Measurements from ENCODE around the gene CNTNAP5.

CNTNAP5 gene

GRCh38 chr2:124151691-124152090 is 126.6 kb downstream of the CNTNAP5 start:
- Histone ChIP-seq H3F3A (ENCODE audit: insufficient read depth, low read length) (no peaks in the 10 kb centered on the region), H3K4me3 (ENCODE audit: low read length) (no peak overlapping the region), H3K36me3 (replicated peaks; ENCODE audit: insufficient read depth, low read length) (no peaks in the 10 kb centered on the region), H3K9me3 (replicated peaks; ENCODE audit: insufficient read depth, low read length) (no peaks in the 10 kb centered on the region), H3K9ac (ENCODE audit: low read length) (no peak overlapping the region), H3K79me2 (ENCODE audit: low read length) (no peaks in the 10 kb centered on the region), H3K4me2 (ENCODE audit: low read depth, low read length) (no peak overlapping the region), H3K4me1 (ENCODE audit: low read length) (0 out of 2 replicates have a peak, but pooled peaks cover 4% of the 10 kb centered on the region), H3K27me3 (replicated peaks; ENCODE audit: insufficient read depth, low read length) (no peaks in the 10 kb centered on the region), H4K20me1 (ENCODE audit: insufficient read depth, low read length) (no peaks in the 10 kb centered on the region), H3K9me2 (replicated peaks; ENCODE audit: insufficient read depth, low read length) (no peaks in the 10 kb centered on the region), H2AFZ (ENCODE audit: low read length) (no peak overlapping the region), H3K27ac (ENCODE audit: low read length) (no peak overlapping the region)
- DNase-seq: no peak
- TF ChIP-seq CTCF (IDR thresholded peaks at IDR 0.05; ENCODE audit: low read length) (no peak), EZH2 (optimal IDR thresholded peaks at IDR 0.05; ENCODE audit: low read depth, low read length) (no peak), EZH2phosphoT487 (IDR thresholded peaks at IDR 0.05; ENCODE audit: low read length) (no peak)

- H3F3A ChIP-seq (ENCODE audit: insufficient read depth, low read length): no peaks in the 10 kb centered on the region
- H3K4me3 ChIP-seq (ENCODE audit: low read length): no peak overlapping the region
- H3K79me2 ChIP-seq (ENCODE audit: low read length): no peaks in the 10 kb centered on the region
- no peak for DNase-seq
- H4K20me1 ChIP-seq (ENCODE audit: insufficient read depth, low read length): no peaks in the 10 kb centered on the region
- H3K4me1 ChIP-seq (ENCODE audit: low read length): no peaks in the 10 kb centered on the region
- H3K9ac ChIP-seq (ENCODE audit: low read length): no peak overlapping the region
- no peaks in the 10 kb centered on the region for H3K9me3 ChIP-seq (replicated peaks; ENCODE audit: insufficient read depth, low read length)
- no peaks in the 10 kb centered on the region for H3K36me3 ChIP-seq (replicated peaks; ENCODE audit: insufficient read depth, low read length)
- H3K9me2 ChIP-seq (replicated peaks; ENCODE audit: insufficient read depth, low read length): no peaks in the 10 kb centered on the region
- H3K27ac ChIP-seq (ENCODE audit: low read length): no peak overlapping the region
- H3K27me3 ChIP-seq (replicated peaks; ENCODE audit: insufficient read depth, low read length): no peaks in the 10 kb centered on the region
- H3K4me2 ChIP-seq (ENCODE audit: low read depth, low read length): no peak overlapping the region
- TF ChIP-seq EZH2phosphoT487 (IDR thresholded peaks at IDR 0.05; ENCODE audit: low read length) (no peak), EZH2 (optimal IDR thresholded peaks at IDR 0.05; ENCODE audit: low read depth, low read length) (no peak), CTCF (IDR thresholded peaks at IDR 0.05; ENCODE audit: low read length) (no peak)
- H2AFZ ChIP-seq (ENCODE audit: low read length): no peak overlapping the region
Measured at GRCh38 chr2:124153713-124154112, 128.6 kb downstream of the CNTNAP5 start.

GRCh38 chr2:124159166-124159565 is 134.1 kb downstream of the CNTNAP5 start:
- Histone ChIP-seq H3K27ac (ENCODE audit: low read length) (no peak overlapping the region), H3F3A (ENCODE audit: insufficient read depth, low read length) (no peaks in the 10 kb centered on the region), H3K79me2 (ENCODE audit: low read length) (no peaks in the 10 kb centered on the region), H3K9ac (ENCODE audit: low read length) (no peak overlapping the region), H4K20me1 (ENCODE audit: insufficient read depth, low read length) (no peaks in the 10 kb centered on the region), H3K4me2 (ENCODE audit: low read depth, low read length) (no peak overlapping the region), H3K4me3 (ENCODE audit: low read length) (no peak overlapping the region), H3K27me3 (replicated peaks; ENCODE audit: insufficient read depth, low read length) (no peaks in the 10 kb centered on the region), H3K36me3 (replicated peaks; ENCODE audit: insufficient read depth, low read length) (no peaks in the 10 kb centered on the region), H2AFZ (ENCODE audit: low read length) (no peak overlapping the region), H3K4me1 (ENCODE audit: low read length) (no peaks in the 10 kb centered on the region), H3K9me2 (replicated peaks; ENCODE audit: insufficient read depth, low read length) (no peaks in the 10 kb centered on the region), H3K9me3 (replicated peaks; ENCODE audit: insufficient read depth, low read length) (no peaks in the 10 kb centered on the region)
- DNase-seq: no peak
- no peak for TF ChIP-seq EZH2 (optimal IDR thresholded peaks at IDR 0.05; ENCODE audit: low read depth, low read length)
- TF ChIP-seq EZH2phosphoT487 (IDR thresholded peaks at IDR 0.05; ENCODE audit: low read length): no peak
- no peak for TF ChIP-seq CTCF (IDR thresholded peaks at IDR 0.05; ENCODE audit: low read length)

Data from MM.1S (cell line).